Peyer's patch (tissue), 4 donors: ENCODE measurements around the gene STRN3.

Source experiments
- CTCF ChIP-seq, 6 experiments: fragments of 450-650 bp in 4 of 6; fragments of 200-600 bp in 2 of 6; sonication (generic) in 1 of 6; IDR thresholded peaks; one replicate each; pipeline ENCODE4 v1.5.1; 2017 to 2019; ENCODE audit warnings: antibody characterized with exemption in 6 of 6, mild to moderate bottlenecking in 3 of 6, moderate library complexity in 1 of 6
- POLR2A ChIP-seq, 2 donors: fragments of 450-650 bp; IDR thresholded peaks; one replicate each; pipeline ENCODE4 v1.5.1; 2017; ENCODE audit warnings: antibody characterized with exemption in 2 of 2, mild to moderate bottlenecking in 2 of 2, moderate library complexity in 2 of 2

DNA sequence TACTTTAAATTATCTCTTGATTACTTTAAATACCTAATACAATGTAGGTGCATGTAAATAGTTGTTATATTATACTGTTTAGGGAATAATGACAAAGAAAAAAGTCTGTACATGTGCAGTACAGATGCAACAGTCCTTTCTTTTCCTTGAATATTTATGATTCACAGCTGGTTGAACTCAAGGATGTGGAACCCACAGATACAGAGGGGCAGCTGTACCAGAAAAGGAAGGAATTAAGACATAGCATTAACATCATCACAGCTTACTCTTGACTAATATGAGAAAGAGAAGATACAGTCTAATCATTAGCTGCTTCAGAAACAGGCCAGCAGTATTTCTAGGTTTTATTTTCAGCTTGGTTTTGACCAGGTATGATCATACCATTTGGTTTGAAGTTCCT lies 35.4 kb downstream of the STRN3 start:
- TF ChIP-seq CTCF (IDR thresholded peaks at IDR 0.05) (no peak), POLR2A (IDR thresholded peaks at IDR 0.05) (no peak)
